ENCODE results near the gene CYP4F2. TPM values are rescaled to one million over a fixed set of nuclear protein-coding genes. Genes with fewer than 3 reads are reported as not detected.
"Not testable (repeated sequence)": the region's sequence is repeated elsewhere in the genome, so short reads cannot be mapped to it uniquely, and the experiment has no call there.

CYP4F2 gene
- total RNA-seq, 1 donor from 2014 or later, result not detected

DNA sequence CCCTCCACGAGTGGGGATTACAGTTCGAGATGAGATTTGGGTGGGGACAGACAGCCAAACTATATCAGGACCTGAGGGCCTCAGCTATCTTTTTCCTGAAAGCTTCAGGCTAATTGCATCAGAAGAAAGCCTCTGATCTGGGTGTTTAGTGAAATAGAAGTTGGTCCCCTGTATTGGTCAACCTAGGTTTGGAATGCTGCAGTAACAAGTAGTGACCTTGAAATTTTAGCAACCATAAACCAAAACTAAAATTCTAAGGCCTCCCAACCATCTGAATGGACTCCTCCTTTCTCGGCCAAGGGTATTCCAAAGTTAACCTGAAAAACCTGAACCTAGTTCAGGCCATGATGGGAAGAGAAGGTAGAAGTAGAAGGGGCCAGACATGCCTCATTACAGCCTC is 47.5 kb downstream of the CYP4F2 start:
- intact Hi-C loops (cut with micrococcal nuclease), result no loop called here

DNA sequence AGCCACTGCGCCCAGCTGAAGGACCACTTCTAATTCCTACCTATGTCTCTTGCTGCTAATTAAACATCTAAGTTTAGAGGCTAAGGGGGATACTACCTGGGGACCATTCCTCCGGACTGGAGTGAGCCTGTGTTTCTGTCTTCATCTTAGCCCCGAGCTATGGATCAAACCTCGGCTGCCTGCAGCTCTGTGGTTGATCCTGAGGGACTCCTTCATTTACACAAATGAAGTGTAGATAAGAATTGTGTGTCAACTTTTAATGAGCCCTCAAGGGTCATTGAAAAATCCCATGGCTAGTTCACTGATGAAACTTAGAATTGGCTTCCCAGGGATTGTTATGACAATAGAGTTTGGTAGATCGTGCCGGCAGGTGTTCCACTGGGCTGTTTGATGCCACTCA is 51.0 kb downstream of the CYP4F2 start:
- intact Hi-C loops (cut with micrococcal nuclease), result no loop called here

DNA sequence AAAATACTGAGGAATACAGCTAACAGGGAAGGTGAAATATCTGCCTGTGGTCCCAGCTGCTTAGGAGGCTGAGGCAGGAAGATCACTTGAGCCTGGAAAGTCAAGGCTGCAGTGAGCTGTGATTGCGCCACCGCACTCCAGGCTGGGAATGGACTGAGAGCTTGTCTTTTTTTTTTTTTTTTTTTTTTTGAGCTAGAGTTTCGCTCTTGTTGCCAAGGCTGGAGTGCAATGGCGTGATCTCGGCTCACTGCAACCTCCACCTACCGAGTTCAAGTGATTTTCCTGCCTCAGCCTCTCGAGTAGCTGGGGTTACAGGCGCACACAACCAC is 54.0 kb downstream of the CYP4F2 start:
- intact Hi-C loops (cut with micrococcal nuclease), result loop anchor here (1.0 kb wide), 1 partner anchor 8 kb away; no protein-coding TSS in a partner anchor

DNA sequence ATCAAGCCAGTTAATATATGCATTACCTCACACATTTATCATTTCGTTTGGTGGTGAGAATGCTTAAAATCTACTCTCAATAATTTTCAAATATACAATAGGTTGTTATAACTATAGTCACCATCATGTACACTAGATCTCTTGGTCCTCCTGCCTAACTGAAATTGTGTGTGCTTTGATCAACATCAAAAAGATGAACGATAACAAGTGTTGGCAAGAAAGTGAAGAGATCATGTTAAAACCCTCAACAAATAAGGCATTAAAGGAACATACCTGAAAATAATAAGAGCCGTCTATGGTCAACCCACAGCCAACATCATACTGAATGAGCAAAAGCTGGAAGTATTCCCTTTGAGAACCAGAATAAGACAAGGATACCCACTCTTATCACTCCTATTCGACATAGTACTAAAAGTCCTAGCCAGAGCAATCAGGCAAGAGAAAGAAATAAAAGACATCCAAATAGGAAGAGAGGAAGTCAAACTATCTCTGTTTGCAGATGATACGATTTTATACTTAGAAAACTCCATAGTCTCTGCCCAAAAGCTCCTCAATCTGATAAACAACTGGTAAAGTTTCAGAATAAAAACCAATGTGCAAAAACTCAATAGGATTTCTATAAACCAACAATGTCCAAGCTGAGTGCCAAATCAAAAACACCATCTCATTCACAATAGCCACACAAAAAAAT is 54.5 kb downstream of the CYP4F2 start:
- intact Hi-C loops (cut with micrococcal nuclease), result no loop called here

DNA sequence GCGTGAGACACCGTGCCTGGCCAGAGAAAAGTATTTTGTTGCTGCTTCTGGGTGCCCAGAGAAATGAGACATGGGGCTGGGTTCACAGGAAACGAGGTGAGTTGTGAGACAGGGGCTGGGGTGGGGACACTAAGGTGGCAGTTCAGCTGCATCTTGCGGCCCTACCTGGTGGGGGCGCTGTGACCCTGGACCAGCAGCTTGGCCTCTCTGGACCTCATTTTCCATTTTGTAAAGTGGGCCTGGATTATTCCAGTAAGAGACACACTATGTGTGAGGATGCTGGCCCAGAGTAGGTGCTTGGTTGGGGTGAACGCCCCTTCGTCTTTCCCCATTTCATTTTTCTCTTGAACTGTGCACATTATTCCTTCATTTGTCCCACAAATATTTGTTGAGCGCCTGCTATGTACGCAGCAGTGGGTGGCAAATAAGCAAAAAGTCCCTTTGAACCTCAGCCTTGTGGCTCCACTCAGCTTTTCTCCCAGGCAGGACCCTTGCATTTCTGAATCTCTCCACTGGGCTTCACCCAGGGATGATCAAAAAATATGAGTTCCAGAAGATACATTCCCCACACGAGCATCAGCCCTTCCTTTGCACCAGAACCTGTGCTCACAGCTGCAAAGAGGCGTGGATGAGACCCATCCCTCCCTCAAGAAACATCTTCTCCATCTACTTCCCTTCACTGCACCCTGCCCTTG is 55.9 kb downstream of the CYP4F2 start:
- intact Hi-C loops (cut with micrococcal nuclease), result no loop called here

DNA sequence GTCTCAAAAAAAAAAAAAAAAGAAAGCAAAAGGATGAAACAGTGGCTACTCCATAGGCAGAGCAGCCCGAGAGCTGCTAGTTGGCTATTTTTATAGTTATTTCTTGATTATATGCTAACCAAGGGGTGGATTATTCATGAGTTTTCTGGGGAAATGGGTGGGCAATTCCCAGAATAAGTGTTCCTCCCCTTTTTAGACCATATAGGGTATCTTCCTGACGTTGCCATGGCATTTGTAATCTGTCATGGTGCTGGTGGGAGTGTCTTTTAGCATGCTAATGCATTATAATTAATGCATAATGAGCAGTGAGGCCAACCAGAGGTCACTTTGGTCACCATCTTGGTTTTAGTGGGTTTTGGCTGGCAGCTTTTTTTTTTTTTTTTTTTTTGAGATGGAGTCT is 57.0 kb downstream of the CYP4F2 start:
- intact Hi-C loops (cut with micrococcal nuclease), result no loop called here

DNA sequence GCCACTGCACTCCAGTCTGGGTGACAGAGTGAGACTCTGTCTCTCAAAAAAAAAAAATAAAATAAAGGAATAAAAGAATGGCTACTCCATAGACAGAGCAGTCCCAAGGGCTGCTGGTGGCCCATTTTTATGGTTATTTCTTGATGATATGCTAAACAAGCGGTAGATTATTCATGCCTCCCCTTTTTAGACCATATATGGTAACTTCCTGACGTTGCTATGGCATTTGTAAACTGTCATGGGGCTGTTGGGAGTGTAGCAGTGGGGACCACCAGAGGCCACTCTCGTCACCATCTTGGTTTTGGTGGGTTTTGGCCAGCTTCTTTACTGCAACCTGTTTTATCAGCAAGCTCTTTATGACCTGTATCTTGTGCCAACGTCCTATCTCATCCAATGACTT is 58.0 kb downstream of the CYP4F2 start:
- intact Hi-C loops (cut with micrococcal nuclease), result loop anchor here (5.0 to 10.0 kb wide), 2 partner anchors 378 to 525 kb away; partner anchors contain the start of gene RASAL3

DNA sequence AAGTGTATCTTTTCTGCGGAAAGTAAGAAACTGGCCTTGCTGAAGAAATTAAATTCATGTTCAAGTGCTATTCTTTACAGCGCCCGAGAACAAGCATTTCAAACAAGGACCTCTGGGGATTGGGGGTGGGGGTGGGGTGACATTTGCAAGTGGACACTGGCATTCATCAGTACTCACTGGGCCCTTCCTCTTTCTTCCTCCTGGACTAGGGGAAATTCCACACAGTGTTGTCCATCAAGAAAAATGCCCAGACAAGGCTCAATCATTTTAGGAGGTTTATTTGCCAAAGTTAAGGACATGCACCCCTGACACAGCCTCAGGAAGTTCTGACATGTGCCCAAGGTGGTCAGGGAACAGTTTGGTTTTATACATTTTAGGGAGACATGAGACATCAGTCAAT is 59.5 kb downstream of the CYP4F2 start:
- intact Hi-C loops (cut with micrococcal nuclease), result loop anchor here (5.0 to 10.0 kb wide), 2 partner anchors 376 to 526 kb away; partner anchors contain the start of gene RASAL3

DNA sequence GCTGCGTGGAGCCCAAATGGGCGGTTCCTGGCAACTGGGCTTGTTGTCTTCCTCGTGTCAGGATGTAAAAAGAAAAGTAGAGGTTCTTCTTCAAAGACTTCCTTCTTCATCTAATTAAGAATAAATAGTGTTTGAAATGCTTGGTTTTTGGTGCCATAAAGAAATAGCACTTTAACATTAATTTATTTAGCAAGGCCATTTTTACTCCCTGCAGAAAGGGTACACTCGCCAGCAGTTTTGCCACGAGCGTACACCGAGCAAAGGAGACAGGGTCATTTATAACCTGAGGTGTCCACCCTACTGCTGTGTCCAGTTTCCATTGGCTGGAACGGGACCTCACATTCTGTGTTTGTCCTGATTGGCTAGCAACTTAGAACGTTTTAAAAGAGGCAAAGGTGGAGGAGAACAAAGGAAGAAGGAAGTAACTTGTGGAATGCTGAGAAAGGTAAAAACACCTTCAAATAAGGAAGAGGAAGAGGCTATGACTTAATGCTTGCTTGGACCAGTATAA is 60.6 kb downstream of the CYP4F2 start:
- intact Hi-C loops (cut with micrococcal nuclease), result loop anchor here (1.0 to 10.0 kb wide), 11 partner anchors 208 to 659 kb away; partner anchors contain the start of genes AKAP8, C19orf44, CALR3 and FAM32A

DNA sequence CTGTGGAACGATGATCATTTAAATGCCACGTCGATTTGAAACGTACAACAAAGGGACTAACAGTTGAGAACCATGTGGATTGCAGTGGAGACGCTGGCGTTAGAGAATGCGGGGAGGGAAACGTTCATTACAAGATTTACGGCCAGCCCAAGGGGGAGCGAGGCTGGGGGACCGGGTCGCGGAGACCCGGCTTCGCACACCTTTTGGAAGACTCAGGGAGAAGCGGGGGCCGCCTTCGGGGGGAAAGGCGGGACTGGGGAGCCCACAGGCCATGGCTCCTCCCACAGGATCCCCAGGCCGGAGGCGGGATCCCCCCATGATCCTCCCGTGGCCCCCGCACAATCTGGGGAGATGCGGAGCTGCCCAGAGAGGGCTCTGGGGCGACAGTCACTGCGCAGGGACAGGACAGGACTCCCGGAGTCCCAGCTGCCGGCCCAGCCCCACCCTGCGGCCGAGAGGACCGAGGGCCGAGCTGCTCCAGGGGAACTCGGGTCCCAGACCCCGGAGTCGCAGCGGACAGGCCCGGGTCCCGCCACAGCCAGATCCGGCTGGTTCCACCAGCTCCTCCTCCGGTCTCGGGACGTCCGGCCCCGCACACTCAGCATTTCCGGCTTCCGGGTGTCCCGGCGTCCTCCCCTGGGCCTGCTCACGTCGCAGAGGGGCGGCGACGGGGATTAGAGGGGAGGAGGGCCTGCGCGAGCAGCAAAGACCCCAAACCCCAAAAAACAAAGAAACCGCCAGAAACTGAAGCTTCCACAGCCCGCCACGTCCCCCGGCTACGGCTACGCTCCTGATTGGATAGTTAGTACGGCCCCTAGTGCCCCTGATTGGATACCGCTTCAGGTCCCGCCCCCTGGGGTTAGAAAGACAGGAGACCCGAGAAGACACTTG is 61.3 kb downstream of the CYP4F2 start:
- intact Hi-C loops (cut with micrococcal nuclease), result loop anchor here (1.0 to 10.0 kb wide), 15 partner anchors 8 to 660 kb away; partner anchors contain the start of genes AKAP8, AP1M1, C19orf44 and CALR3

DNA sequence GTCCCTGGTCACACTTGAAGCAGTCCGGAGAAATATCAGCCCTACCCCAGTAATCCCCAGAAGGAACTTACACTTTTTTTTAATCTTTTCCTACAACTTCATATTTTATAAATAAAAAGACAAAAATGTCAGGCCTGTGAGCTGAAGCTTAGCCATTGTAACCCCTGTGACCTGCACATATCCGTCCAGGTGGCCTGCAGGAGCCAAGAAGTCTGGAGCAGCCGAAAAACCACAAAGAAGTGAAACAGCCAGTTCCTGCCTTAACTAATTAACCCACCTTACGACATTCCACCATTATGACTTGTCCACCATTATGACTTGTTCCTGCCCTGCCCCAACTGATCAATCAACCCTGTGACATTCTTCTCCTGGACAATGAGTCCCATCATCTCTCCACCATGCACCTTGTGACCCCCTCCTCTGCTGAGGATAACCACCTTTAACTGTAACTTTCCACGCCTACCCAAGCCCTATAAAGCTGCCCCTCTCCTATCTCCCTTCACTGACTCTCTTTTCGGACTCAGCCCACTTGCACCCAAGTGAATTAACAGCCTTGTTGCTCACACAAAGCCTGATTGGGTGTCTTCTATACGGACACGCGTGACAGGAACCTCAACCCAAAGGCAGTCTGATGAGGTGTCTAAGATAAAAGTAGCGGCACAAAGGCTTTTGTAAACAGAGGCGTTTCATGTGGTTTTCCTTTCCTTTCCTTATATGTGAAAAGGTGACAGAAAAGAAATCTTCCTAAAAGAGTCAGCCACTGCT is 62.1 kb downstream of the CYP4F2 start:
- intact Hi-C loops (cut with micrococcal nuclease), result loop anchor here (1.0 to 10.0 kb wide), 12 partner anchors 9 to 613 kb away; partner anchors contain the start of genes AKAP8, AP1M1, RAB8A and RASAL3

DNA sequence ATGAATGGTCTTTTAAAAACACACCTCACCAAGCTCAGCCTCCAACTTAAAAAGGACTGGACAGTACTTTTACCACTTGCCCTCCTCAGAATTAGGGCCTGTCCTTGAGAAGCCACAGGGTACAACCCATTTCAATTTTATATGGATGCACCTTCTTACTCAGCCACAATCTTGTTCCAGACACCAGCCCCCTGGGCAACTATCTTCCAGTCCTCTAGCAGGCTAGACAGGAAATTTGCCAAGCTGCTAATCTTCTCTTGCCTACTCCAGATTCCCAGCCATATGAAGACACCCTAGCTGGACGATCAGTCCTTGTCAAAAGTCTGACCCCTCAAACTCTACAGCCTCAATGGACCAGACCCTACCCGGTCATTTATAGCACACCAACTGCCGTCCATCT is 63.6 kb downstream of the CYP4F2 start:
- intact Hi-C loops (cut with micrococcal nuclease), result loop anchor here (10.0 kb wide), 1 partner anchor 531 kb away; no protein-coding TSS in a partner anchor

DNA sequence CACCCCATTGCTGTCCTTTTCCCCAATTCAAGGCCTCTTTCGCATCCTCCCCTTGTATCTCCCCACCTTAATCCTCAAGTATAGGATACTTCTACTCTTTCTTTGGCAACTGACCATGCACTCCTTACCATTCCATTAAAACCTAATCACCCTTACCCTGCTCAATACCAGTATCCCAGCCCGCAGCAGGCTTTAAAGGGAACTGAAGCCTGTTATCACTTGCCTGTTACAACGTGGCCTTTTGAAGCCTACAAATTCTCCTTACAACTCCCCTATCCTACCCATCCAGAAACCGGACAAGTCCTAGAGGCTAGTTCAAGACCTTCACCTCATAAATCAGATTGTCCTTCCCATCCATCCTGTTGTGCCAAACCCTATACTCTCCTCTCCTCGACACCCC is 66.2 kb downstream of the CYP4F2 start:
- intact Hi-C loops (cut with micrococcal nuclease), result loop anchor here (10.0 kb wide), 1 partner anchor 533 kb away; no protein-coding TSS in a partner anchor

DNA sequence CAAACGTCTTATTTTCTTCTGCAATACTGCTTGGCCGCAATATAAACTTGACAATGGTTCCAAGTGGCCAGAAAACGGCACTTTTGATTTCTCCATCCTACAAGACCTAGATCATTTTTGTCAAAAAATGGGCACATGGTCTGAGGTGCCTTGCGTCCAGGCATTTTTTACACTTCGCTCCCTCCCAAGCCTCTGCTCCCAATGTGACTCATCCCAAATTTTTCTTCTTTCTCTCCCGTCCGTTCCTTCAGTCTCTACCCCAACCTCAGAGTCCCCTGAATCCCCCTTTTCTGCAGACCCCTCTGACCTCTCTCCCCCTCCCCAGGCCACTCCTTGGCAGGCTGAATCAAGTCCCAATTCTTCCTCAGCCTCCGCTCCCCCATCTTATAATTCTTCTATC is 68.1 kb downstream of the CYP4F2 start:
- intact Hi-C loops (cut with micrococcal nuclease), result loop anchor here (10.0 kb wide), 1 partner anchor 535 kb away; no protein-coding TSS in a partner anchor

DNA sequence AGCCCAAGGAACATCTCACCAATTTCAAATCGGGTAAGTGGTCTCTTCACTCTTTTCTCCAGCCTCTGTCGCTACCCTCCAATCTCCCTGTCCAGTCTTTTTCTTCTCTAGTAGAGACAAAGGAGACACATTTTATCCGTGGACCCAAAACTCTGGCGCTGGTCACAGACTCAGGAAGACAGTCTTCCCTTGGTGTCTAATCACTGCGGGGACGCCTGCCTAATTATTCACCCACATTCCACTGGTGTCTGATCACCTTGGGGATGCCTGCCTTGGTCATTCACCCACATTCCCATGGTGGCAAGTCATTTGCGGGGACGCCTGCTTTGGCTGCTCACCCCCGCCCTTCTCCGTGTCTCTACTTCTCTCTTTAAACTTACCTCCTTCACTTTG is 68.6 kb downstream of the CYP4F2 start:
- intact Hi-C loops (cut with micrococcal nuclease), result no loop called here

DNA sequence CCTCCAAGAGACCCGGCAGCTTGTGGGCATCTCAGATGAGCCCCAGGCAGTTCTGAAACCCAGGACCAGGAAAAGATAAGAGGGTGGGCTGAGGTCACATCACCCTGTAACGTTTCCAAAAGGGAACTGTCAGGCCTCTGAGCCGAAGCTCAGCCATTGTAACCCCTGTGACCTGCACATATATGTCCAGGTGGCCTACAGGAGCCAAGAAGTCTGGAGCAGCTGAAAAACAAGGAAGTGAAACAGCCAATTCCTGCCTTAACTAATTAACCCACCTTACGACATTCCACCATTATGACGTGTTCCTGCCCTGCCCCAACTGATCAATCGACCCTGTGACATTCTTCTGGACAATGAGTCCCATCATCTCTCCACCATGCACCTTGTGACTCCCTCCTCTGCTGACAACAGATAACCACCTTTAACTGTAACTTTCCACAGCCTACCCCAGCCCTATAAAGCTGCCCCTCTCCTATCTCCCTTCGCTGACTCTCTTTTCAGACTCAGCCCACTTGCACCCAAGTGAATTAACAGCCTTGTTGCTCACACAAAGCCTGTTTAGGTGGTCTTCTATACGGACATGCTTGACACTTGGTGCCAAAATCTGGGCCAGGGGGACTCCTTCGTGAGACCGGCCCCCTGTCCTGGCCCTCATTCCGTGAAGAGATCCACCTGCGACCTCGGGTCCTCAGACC is 69.1 kb downstream of the CYP4F2 start:
- intact Hi-C loops (cut with micrococcal nuclease), result not testable (repeated sequence)

DNA sequence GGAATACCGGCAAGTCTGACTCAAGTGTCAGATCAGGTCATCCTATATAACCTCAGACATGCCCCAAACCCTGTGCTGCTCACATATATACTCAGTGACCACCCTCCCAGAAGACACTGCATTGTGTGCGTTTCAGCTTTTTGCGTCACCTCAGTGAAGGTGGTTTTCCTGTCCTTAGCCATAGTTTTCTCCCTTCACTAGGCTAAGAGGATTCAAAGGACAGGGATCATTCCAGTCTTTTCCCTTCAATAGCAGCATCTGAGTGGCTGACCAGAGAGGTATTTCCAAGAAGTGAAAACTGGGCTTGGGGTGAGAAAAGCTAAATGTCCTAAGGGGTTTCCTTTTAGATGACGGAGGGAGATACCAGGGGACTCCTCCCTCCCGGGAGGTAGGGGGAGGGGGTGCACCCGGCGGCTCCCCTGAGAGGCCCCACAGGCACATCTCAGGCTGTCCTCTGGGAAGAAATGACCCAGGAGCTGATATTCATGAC is 69.7 kb downstream of the CYP4F2 start:
- intact Hi-C loops (cut with micrococcal nuclease), result no loop called here

All from T-helper 1 cell treated with Interleukin-12 subunit alpha and Interleukin-12 subunit beta and Interleukin-4 antibody, amounts not matched to agents 30 ng/mL and 1 ng/mL, for 36 hours (primary cell).